ENCODE results near the gene LILRA6. TPM values are rescaled to one million over a fixed set of nuclear protein-coding genes. Genes with fewer than 3 reads are reported as not detected.
"Not testable (repeated sequence)": the region's sequence is repeated elsewhere in the genome, so short reads cannot be mapped to it uniquely, and the experiment has no call there.

LILRA6 gene
- total and polyA plus RNA-seq, 3 donors from 2014 or later: 0.37 to 2.7 (median 1.5) TPM

- no peaks in the 10 kb centered on the region for H3K9me3 ChIP-seq
- peaks cover 30% of the 10 kb centered on the region for H3K4me1 ChIP-seq
- H3K4me3 ChIP-seq: peak overlapping the region; percentile 69 to 77
- no peaks in the 10 kb centered on the region for H3K36me3 ChIP-seq (ENCODE audit: low read depth, missing control alignments)
- peak overlapping the region; percentile 93 to 95 for H3K27ac ChIP-seq
- 63 to 68% methylated on average over 16 of the region's 16 CpGs for WGBS, 2 donors
- TF ChIP-seq POLR2A (IDR thresholded peaks at IDR 0.05): no peak
- no peak for TF ChIP-seq CTCF (IDR thresholded peaks at IDR 0.05)
- H3K27me3 ChIP-seq: no peaks in the 10 kb centered on the region
- DNase-seq: no peak
- intact Hi-C loops (cut with DNase I; ENCODE audit: low total_unique reads): no loop called here
Observed at GRCh38 chr19:54199401-54199800, 43.2 kb downstream of the LILRA6 start.

- no peak overlapping the region for H3K27ac ChIP-seq
- WGBS, 2 donors: 90 to 93% methylated on average over 3 of the region's 3 CpGs
- H3K27me3 ChIP-seq: no peaks in the 10 kb centered on the region
- H3K9me3 ChIP-seq: no peaks in the 10 kb centered on the region
- H3K4me3 ChIP-seq: no peak overlapping the region
- H3K4me1 ChIP-seq: peaks cover 9% of the 10 kb centered on the region
- no peak for TF ChIP-seq POLR2A (IDR thresholded peaks at IDR 0.05)
- no peak for TF ChIP-seq CTCF (IDR thresholded peaks at IDR 0.05)
- DNase-seq: no peak
- no peaks in the 10 kb centered on the region for H3K36me3 ChIP-seq (ENCODE audit: low read depth, missing control alignments)
- intact Hi-C loops (cut with DNase I; ENCODE audit: low total_unique reads): no loop called here
Observed at GRCh38 chr19:54197121-54197520, 45.5 kb downstream of the LILRA6 start.

GRCh38 chr19:54196536-54196935 lies 46.1 kb downstream of the LILRA6 start:
- intact Hi-C loops (cut with DNase I; ENCODE audit: low total_unique reads): no loop called here
- peaks cover 8% of the 10 kb centered on the region for H3K4me1 ChIP-seq
- TF ChIP-seq POLR2A (IDR thresholded peaks at IDR 0.05) (no peak), CTCF (IDR thresholded peaks at IDR 0.05) (no peak)
- DNase-seq: no peak
- no peak overlapping the region for H3K4me3 ChIP-seq
- no peaks in the 10 kb centered on the region for H3K36me3 ChIP-seq (ENCODE audit: low read depth, missing control alignments)
- no peaks in the 10 kb centered on the region for H3K27me3 ChIP-seq
- 91 to 92% methylated on average over 7 of the region's 7 CpGs for WGBS, 2 donors
- no peak overlapping the region for H3K27ac ChIP-seq
- H3K9me3 ChIP-seq: no peaks in the 10 kb centered on the region

GRCh38 chr19:54194463-54194862 lies 48.1 kb downstream of the LILRA6 start:
- intact Hi-C loops (cut with DNase I; ENCODE audit: low total_unique reads); H3K27ac ChIP-seq; H3K27me3 ChIP-seq; DNase-seq; H3K36me3 ChIP-seq (ENCODE audit: low read depth, missing control alignments); H3K9me3 ChIP-seq; H3K4me1 ChIP-seq; H3K4me3 ChIP-seq: not testable (repeated sequence)
- WGBS, 2 donors: 89 to 91% methylated on average over 12 of the region's 12 CpGs

GRCh38 chr19:54193011-54193410 lies 49.6 kb downstream of the LILRA6 start:
- H3K4me3 ChIP-seq: no peak overlapping the region
- H3K4me1 ChIP-seq: peaks cover 13% of the 10 kb centered on the region
- no peaks in the 10 kb centered on the region for H3K9me3 ChIP-seq
- intact Hi-C loops (cut with DNase I; ENCODE audit: low total_unique reads): no loop called here
- WGBS, 2 donors: 85 to 92% methylated on average over 11 of the region's 11 CpGs
- no peak for DNase-seq
- H3K27ac ChIP-seq: peak overlapping the region in 1 of 2 donors; percentile 100
- no peak for TF ChIP-seq POLR2A (IDR thresholded peaks at IDR 0.05)
- H3K36me3 ChIP-seq (ENCODE audit: low read depth, missing control alignments): no peaks in the 10 kb centered on the region
- H3K27me3 ChIP-seq: no peaks in the 10 kb centered on the region

- Histone ChIP-seq H3K27me3 (no peaks in the 10 kb centered on the region), H3K4me1 (peaks cover 14% of the 10 kb centered on the region), H3K27ac (peak overlapping the region; percentile 97 to 100), H3K36me3 (ENCODE audit: low read depth, missing control alignments) (no peaks in the 10 kb centered on the region), H3K9me3 (no peaks in the 10 kb centered on the region), H3K4me3 (peak overlapping the region; percentile 73 to 87)
- WGBS, 2 donors: 27 to 30% methylated on average over 19 of the region's 19 CpGs
- no peak for TF ChIP-seq CTCF (IDR thresholded peaks at IDR 0.05)
- no peak for TF ChIP-seq POLR2A (IDR thresholded peaks at IDR 0.05)
- DNase-seq: peak; percentile 55
- intact Hi-C loops (cut with DNase I; ENCODE audit: low total_unique reads): no loop called here
Observed at GRCh38 chr19:54191811-54192453, 50.7 kb downstream of the LILRA6 start.
